HG02943 (cell line): ENCODE data around the gene MEF2C.
A peak's percentile ranks its signal among the peaks of the same experiment; 100 is the strongest.
"Not testable (repeated sequence)": the region's sequence is repeated elsewhere in the genome, so short reads cannot be mapped to it uniquely, and the experiment has no call there.

Experiments
- ATAC-seq: cut with Tn5 transposase; IDR thresholded peaks from one replicate; pipeline ENCODE4 v1.9.1; 2021; ENCODE audit warnings: mild to moderate bottlenecking, low read depth, moderate library complexity; ENCODE audit not compliant: unreplicated experiment

The MEF2C gene

GRCh38 chr5:88813244-88813643, 69.7 kb downstream of the MEF2C start:
- no peak for ATAC-seq

DNA sequence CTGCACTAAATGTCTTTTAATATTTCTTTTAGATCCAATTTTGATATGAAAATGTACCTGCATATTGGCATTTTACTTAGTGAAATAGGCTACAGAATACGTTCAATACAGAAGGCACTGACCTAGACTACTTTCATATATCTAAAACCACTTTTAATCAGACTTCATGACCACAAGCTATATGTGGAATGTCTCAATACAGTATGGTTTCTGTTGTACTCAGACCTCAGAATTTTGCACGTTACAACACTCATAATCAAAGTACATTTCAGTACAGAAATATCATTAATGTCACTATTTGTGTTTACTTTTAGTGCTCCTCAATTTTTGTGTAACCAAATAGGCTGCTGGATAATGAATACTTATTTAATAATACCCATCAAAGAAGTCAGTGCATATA, 74.8 kb downstream of the MEF2C start:
- ATAC-seq, result peak; percentile 62

DNA sequence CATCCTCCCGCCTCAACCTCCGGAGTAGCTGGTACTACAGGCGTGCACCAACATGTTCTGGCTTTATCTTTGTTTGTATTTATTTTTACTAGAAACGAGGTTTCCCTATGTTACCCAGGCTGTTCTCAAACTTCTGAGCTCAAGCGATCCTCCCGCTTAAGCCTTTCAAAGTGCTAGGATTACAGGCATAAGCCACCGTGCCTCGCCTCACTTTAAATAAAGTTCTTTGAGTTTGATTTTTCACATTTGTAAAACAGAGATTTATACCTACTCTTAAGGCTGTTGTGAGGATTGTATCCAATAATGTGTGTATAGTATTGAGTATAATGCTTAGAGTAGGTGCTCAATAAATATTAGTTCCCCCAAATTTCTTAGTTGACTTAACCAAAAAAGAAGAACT, 75.7 kb downstream of the MEF2C start:
- no peak for ATAC-seq

- no peak for ATAC-seq
These were observed 76.6 kb downstream of the MEF2C start for GRCh38 chr5:88806338-88806737.

DNA sequence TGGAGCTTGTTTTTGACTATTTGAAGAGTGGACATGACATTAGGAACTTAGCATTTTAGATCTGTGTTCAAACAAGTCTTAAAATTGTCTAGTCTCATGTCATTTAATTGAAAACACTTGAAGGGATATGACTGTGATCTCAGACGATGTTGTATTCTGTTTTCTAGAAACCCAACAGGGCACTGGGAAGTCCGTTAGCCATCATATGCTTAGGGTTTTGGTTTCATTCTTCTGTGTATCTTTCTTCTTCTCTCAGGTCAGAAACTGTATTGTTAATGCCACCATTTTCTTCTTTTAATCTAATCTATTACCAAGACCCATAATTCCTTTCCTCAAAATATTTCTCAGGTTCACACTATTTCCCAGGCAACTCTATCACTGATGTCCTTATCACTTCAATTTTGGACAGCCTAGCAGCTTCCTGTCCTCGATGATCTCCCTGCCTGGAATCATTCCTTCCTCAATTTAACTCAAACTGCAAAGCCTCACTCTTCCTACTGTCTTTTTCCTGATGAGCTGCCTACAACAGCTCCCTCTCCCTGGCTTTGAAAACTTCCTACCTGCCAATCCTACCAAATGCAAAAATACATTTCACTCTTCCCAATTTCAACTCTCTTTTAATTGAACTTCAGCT, 77.7 kb downstream of the MEF2C start:
- peak; percentile 62 for ATAC-seq

DNA sequence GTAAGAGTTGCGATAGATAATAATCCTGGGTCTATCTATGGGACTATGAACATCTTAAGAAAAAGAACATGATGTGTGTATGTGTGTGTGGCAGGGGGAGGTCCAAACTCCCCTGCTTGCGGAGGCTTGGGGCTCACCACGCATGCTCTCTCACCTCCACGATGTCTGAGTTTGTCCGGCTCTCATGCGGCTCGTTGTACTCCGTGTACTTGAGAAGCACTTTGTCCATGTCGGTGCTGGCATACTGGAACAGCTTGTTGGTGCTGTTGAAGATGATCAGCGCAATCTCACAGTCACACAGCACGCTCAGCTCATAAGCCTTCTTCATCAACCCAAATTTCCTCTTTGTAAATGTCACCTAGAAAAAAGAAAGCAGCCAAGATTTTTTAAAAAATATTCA, 78.5 kb downstream of the MEF2C start:
- ATAC-seq, result no peak

DNA sequence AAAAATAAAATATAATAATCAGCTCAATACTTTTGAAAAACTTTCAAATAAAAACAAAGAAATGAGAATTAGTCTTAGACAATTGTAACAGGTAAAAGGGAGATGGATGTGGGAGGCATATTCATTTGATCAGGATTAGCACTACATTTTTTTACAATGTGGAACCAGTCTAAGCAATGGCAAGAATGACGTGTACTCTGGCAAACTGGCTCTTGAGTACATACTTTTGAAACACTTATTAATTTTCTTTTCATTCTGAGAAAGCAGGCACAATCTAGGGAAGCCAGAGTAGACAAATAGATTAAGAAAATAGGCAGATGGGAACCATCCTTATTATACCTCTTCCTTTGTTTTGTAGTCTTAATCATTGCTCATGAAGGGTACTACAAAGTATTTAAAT, 79.7 kb downstream of the MEF2C start:
- ATAC-seq, result no peak

- no peak for ATAC-seq
These were observed 82.9 kb downstream of the MEF2C start for GRCh38 chr5:88799938-88800535.

GRCh38 chr5:88798933-88799332, 84.1 kb downstream of the MEF2C start:
- ATAC-seq, result not testable (repeated sequence)

DNA sequence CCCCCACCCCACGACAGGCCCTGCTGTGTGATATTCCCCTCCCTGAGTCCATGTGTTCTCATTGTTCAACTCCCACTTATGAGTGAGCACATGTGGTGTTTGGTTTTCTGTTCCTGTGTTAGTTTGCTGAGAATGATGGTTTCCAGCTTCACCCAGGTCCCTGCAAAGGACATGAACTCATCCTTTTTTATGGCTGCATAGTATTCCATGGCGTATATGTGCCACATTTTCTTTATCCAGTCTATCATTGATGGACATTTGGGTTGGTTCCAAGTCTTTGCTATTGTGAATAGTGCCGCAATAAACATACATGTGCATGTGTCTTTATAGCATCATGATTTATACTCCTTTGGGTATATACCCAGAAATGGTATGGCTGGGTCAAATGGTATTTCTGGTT, 89.2 kb downstream of the MEF2C start:
- ATAC-seq, result not testable (repeated sequence)

DNA sequence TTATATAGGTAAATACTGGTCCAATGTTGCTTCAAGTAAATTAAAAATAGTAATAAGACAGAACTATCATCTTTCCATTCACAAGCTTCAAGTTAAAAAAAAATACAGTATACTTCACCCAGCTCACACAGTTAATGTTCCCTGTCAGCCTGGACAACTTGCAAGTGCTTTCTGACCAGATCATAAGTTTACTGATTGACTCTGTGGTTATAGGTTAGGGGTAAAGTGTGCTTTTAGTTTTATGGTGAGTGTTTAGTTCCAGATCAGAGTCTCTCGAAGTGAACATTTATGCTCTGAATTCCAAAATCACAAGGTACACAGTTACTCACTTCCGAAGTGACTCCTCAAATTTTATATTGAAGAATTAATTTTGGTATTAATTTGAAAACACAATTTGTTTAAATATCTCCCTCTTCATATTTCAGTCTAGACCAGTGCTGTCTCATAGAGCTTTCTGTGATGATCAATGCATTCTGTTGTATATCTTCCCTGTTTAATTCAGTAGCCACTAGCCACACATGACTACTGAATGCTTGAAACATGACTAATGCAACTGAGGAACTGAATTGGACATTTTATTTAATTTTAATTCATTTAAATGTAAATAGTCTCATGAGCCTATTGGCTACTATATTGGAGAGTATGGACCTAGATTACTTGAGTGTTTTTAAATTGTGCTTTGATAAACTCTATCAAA, 90.7 kb downstream of the MEF2C start:
- peak; percentile 93 for ATAC-seq

DNA sequence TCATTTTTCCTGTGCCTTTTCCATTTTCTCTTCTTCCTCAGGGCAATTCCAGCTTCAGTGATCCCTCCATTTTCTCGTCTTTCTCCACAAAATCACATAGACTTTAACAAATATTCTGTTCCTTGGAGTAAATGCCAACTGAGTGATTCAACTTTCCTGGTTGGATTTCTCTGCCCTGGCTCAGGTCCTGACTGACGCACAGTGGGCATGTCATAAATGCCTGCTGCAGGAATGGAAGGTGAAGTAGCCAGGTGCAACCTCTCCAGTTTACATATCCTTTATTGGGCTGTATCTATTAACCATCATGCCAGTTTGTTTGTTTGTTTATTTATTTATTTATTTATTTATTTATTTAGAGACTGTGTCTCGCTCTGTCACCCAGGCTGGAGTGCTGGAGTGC, 95.1 kb downstream of the MEF2C start:
- no peak for ATAC-seq

DNA sequence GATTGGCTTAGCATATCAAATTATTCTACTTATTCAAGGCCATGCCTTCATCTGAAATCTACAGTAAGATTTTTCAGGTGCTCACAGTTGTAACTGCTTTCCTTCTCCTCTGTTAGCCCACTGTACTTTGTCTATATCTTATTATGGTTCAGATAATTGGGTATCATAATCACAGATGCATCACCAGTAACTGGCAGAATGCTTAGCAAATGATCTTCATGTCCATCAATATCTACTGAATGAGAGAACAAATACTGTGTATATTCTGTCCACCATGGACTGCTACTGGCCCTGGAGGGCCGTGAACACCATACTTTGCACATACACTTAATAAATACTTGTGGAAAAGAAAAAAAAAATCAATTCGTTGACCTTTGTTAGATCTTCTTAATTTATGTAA, 96.2 kb downstream of the MEF2C start:
- ATAC-seq, result no peak

DNA sequence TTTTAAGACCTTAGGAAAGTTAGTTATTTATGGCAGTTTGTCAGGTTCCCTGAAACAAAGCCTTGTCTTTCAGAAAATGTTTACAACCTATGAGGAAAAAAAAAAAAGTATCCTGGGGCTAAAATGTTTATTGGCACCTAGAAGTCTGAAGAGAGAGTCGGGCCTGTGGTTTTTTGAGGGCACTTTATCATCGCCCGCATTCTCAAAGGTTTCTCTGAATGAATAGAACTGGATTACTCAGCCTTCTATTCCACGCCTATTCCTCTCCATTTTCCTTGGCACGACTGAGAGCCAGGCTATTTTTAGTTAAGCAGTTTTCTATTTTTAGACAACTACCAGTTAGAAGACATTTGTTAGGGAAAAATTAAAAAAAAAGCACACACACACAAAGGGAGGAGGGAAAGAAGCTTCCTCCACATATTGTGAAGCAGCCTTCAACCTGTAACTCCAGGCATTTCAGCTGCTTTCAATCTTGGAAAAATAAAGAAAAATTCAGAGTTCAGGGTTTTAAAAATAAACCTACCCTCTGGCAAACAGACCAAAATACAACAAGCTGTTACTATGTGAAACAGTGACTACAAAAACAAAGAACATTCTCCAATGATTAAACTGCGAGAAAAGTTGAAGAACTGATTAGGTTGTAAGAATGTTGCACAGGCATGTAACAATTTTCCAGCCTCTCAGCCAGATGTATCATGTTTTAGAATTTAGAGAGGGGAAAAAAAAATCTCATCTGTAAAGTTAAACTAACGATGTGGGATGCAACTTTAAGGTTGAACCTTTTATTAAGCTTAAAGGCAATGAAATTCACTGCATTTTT, 97.0 kb downstream of the MEF2C start:
- ATAC-seq, result peak; percentile 62

- no peak for ATAC-seq
These were observed 100.4 kb downstream of the MEF2C start for GRCh38 chr5:88782571-88782970.

DNA sequence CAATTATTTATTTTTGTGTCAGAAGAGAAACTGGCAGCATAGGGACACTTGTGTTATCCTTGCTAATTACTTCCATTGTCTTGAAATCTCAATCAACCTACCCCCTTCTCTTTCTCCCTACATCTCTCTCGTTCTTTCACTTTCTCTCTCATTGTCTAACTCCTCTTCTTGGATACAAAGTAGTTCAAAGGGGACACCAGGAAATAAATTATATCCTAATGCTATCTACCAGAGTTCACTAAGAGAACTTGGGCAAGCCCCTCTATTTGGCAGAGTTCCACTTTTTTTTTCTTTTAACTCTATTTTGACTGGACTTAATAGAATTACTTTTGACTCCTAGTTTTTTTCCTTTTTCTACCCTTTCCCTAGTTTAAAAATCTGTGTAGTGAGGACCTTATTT, 102.2 kb downstream of the MEF2C start:
- ATAC-seq, result no peak

GRCh38 chr5:88778736-88779135, 104.2 kb downstream of the MEF2C start:
- no peak for ATAC-seq

DNA sequence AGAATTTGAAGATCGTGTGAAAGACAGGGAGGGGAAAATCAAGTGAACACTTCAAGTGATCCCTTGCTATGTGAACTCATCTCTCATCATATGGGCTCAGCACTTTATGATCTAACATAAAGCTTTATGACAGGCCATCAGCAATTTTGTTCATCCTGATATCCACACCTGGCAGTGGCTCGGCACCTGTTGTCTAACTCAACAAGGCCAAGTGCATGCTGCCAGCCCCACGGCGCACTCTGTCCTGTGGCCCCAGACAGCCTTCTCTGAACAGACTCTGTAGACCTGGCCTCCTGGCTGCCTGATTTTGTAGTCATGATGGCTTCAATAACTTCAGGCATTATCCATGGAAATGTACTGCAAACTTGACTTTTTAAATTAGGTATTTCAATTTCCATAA, 106.3 kb downstream of the MEF2C start:
- no peak for ATAC-seq

DNA sequence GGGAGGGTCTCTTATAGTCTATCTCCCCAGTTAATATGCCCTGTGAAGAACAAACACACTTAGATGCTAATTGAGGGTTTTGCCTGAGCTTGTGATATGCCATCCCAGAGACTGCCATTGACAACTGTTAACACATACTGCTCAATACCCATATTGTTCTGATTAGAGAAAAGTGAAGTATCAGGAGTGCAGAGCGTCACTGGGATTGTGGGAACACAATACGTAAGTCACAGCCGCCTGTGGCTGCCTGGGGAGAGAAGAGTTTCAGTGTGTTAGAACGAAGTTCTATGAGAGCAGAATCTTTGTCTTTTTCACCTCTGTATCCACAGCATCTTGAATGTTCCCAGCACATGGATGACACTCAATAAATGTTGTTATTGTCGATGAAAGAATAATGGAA, 110.2 kb downstream of the MEF2C start:
- no peak for ATAC-seq

- no peak for ATAC-seq
These were observed 110.9 kb downstream of the MEF2C start for GRCh38 chr5:88772047-88772446.
